Measurements from ENCODE around the gene NECTIN2.

The NECTIN2 gene

GRCh38 chr19:44814517-44814916 lies 31.6 kb upstream of the NECTIN2 start:
- H3K4me3 ChIP-seq (ENCODE audit: low read depth, low read length), result no peak overlapping the region
- H3K27me3 ChIP-seq (replicated peaks), result no peaks in the 10 kb centered on the region
- no peak for TF ChIP-seq CTCF (IDR thresholded peaks at IDR 0.05; ENCODE audit: low read depth, low read length, missing control alignments)
- in situ Hi-C loops (cut with HindIII; ENCODE audit: low pct_ligation_motif_present, low sequenced_read_pairs), result no loop called here
- no peak overlapping the region for H3K27ac ChIP-seq
- H3K36me3 ChIP-seq (replicated peaks), result no peaks in the 10 kb centered on the region
- DNase-seq, result no peak

GRCh38 chr19:44816301-44816700 lies 29.8 kb upstream of the NECTIN2 start:
- no peak overlapping the region for H3K27ac ChIP-seq
- no peak overlapping the region for H3K4me3 ChIP-seq (ENCODE audit: low read depth, low read length)
- no peak for DNase-seq
- in situ Hi-C loops (cut with HindIII; ENCODE audit: low pct_ligation_motif_present, low sequenced_read_pairs), result no loop called here
- TF ChIP-seq CTCF (IDR thresholded peaks at IDR 0.05; ENCODE audit: low read depth, low read length, missing control alignments), result no peak
- no peaks in the 10 kb centered on the region for H3K36me3 ChIP-seq (replicated peaks)
- no peaks in the 10 kb centered on the region for H3K27me3 ChIP-seq (replicated peaks)

- in situ Hi-C loops (cut with HindIII; ENCODE audit: low pct_ligation_motif_present, low sequenced_read_pairs), result no loop called here
Observed at GRCh38 chr19:44817725-44818465, 28.2 kb upstream of the NECTIN2 start.

GRCh38 chr19:44818466-44819031 lies 27.5 kb upstream of the NECTIN2 start:
- H3K27ac ChIP-seq, result no peak overlapping the region
- H3K27me3 ChIP-seq (replicated peaks), result peaks cover 9% of the 10 kb centered on the region
- in situ Hi-C loops (cut with HindIII; ENCODE audit: low pct_ligation_motif_present, low sequenced_read_pairs), result no loop called here
- no peaks in the 10 kb centered on the region for H3K36me3 ChIP-seq (replicated peaks)
- DNase-seq, result no peak
- TF ChIP-seq CTCF (IDR thresholded peaks at IDR 0.05; ENCODE audit: low read depth, low read length, missing control alignments), result no peak
- H3K4me3 ChIP-seq (ENCODE audit: low read depth, low read length), result no peak overlapping the region

More at GRCh38 chr19:44817725-44818465, 28.2 kb upstream of the NECTIN2 start:
- DNase-seq, result no peak
- no peak overlapping the region for H3K27ac ChIP-seq
- no peak for TF ChIP-seq CTCF (IDR thresholded peaks at IDR 0.05; ENCODE audit: low read depth, low read length, missing control alignments)
- H3K27me3 ChIP-seq (replicated peaks), result peaks cover 9% of the 10 kb centered on the region
- no peaks in the 10 kb centered on the region for H3K36me3 ChIP-seq (replicated peaks)
- H3K4me3 ChIP-seq (ENCODE audit: low read depth, low read length), result no peak overlapping the region

GRCh38 chr19:44819246-44819832 lies 26.8 kb upstream of the NECTIN2 start:
- no peak overlapping the region for H3K4me3 ChIP-seq (ENCODE audit: low read depth, low read length)
- H3K27ac ChIP-seq, result no peak overlapping the region
- peaks cover 9% of the 10 kb centered on the region for H3K27me3 ChIP-seq (replicated peaks)
- H3K36me3 ChIP-seq (replicated peaks), result no peaks in the 10 kb centered on the region
- no peak for TF ChIP-seq CTCF (IDR thresholded peaks at IDR 0.05; ENCODE audit: low read depth, low read length, missing control alignments)
- in situ Hi-C loops (cut with HindIII; ENCODE audit: low pct_ligation_motif_present, low sequenced_read_pairs), result no loop called here
- DNase-seq, result no peak
